Measurements from ENCODE around the gene JAZF1.

- no peak for TF ChIP-seq CTCF (IDR thresholded peaks at IDR 0.05)
- TF ChIP-seq EP300 (IDR thresholded peaks at IDR 0.05) = no peak
Observed at GRCh38 chr7:27897441-27897847, 283.2 kb downstream of the JAZF1 start.

Data from gastroesophageal sphincter (tissue), 3 donors.